Endothelial cell of umbilical vein (primary cell): ENCODE measurements around the gene FOXJ1. TPM values are rescaled to one million over a fixed set of nuclear protein-coding genes. Genes with fewer than 3 reads are reported as not detected.

ENCODE experiments used
- BruUV-seq: library from RNA; stranded (reverse); fragments of 400-500 nt; replicated peaks from 2 replicates; lab custom pipeline; 2021; lab: Mats Ljungman, UMichigan
- CTCF ChIA-PET: fragments of 300-600, 350-600 bp; sonication (Branson Sonifier 250); formaldehyde crosslinking; loops from one replicate; lab custom pipeline; 2021; ENCODE audit warnings: antibody characterized with exemption, inconsistent platforms; lab: Charles Lee
- POLR2A ChIA-PET: fragments of 300-600, 350-600 bp; sonication (Branson Sonifier 250); formaldehyde crosslinking; loops from one replicate; lab custom pipeline; 2021; ENCODE audit warnings: antibody characterized with exemption, inconsistent platforms; lab: Charles Lee
- DNase-seq: peaks from one replicate; pipeline ENCODE4 v3.0.0-alpha.2; 2011; ENCODE audit warnings: low read depth, low spot score
- FAIRE-seq: peaks from 2 replicates; lab custom pipeline; 2011; peaks lifted over from hg19 to GRCh38; lab: Jason Lieb, UNC
- H2AFZ ChIP-seq: 2 replicates; pipeline ENCODE4 v1.6.0; 2012; ENCODE audit warnings: low read depth, low read length, control low read depth, inconsistent platforms
- H3K27ac ChIP-seq: 2 replicates; pipeline ENCODE4 v1.5.1; 2011; ENCODE audit warnings: low read depth, mild to moderate bottlenecking, control low read depth, low read length, moderate library complexity; ENCODE audit not compliant: insufficient read depth
- H3K27me3 ChIP-seq, 2 experiments: 2 replicates each; pipeline versions ENCODE4 v1.6.0 to v1.6.1; 2011; ENCODE audit warnings: low read length in 2 of 2, mixed read lengths in 1 of 2; ENCODE audit not compliant: control insufficient read depth in 2 of 2, insufficient read depth in 2 of 2
- H3K36me3 ChIP-seq, 2 experiments: 2 replicates in 1 of 2; 3 replicates in 1 of 2; pipeline ENCODE4 v1.5.1; 2011; ENCODE audit warnings: low read length in 2 of 2, mild to moderate bottlenecking in 1 of 2, moderate library complexity in 1 of 2; ENCODE audit not compliant: control insufficient read depth in 2 of 2, insufficient read depth in 2 of 2; ENCODE audit errors: extremely low read depth in 1 of 2
- H3K4me1 ChIP-seq: 3 replicates; pipeline ENCODE4 v1.5.1; 2011; ENCODE audit warnings: mild to moderate bottlenecking, low read length; ENCODE audit not compliant: control insufficient read depth, insufficient read depth; ENCODE audit errors: extremely low read depth
- H3K4me2 ChIP-seq: 2 replicates; pipeline ENCODE4 v1.6.1; 2011; ENCODE audit warnings: low read length, control low read depth, mixed read lengths; ENCODE audit not compliant: insufficient read depth
- H3K4me3 ChIP-seq, 3 experiments: fragments of 200-600 bp in 1 of 3; sonication (generic), shearing (Covaris generic) in 1 of 3; replicated peaks in 1 of 3; 2 replicates each; pipeline ENCODE4 v1.5.1; 2011 to 2016; ENCODE audit warnings: control low read depth in 3 of 3, low read length in 3 of 3, mild to moderate bottlenecking in 2 of 3, inconsistent platforms in 1 of 3, low read depth in 1 of 3, moderate library complexity in 1 of 3; ENCODE audit not compliant: insufficient read depth in 1 of 3
- H3K79me2 ChIP-seq: 2 replicates; pipeline ENCODE4 v1.6.0; 2012; ENCODE audit warnings: low read length, inconsistent platforms; ENCODE audit not compliant: control insufficient read depth, insufficient read depth
- H3K9ac ChIP-seq: replicated peaks from 2 replicates; pipeline ENCODE3; 2011; ENCODE audit warnings: low read length, control low read depth; ENCODE audit not compliant: insufficient read depth; ENCODE audit errors: extremely low read depth
- H3K9me1 ChIP-seq: replicated peaks from 3 replicates; pipeline ENCODE4 v1.6.0; 2011; ENCODE audit warnings: mild to moderate bottlenecking, low read length; ENCODE audit not compliant: control insufficient read depth, insufficient read depth; ENCODE audit errors: extremely low read depth
- H3K9me3 ChIP-seq: replicated peaks from 2 replicates; pipeline ENCODE4 v1.5.1; 2012; ENCODE audit warnings: low read length, inconsistent platforms; ENCODE audit not compliant: control insufficient read depth, insufficient read depth
- H4K20me1 ChIP-seq: replicated peaks from 2 replicates; pipeline ENCODE3; 2011; ENCODE audit warnings: mild to moderate bottlenecking, low read length; ENCODE audit not compliant: control insufficient read depth, insufficient read depth; ENCODE audit errors: extremely low read depth
- CTCF ChIP-seq, 2 donors: IDR thresholded peaks; 1 replicate in 1 of 2; 2 replicates in 1 of 2; pipeline ENCODE4 v1.5.1; 2011; ENCODE audit warnings: low read length in 2 of 2, mild to moderate bottlenecking in 2 of 2, moderate library complexity in 2 of 2, control low read depth in 1 of 2, inconsistent platforms in 1 of 2, low read depth in 1 of 2; ENCODE audit not compliant: insufficient read depth in 1 of 2; ENCODE audit errors: extremely low read depth in 1 of 2
- EZH2 ChIP-seq: IDR thresholded peaks from 2 replicates; pipeline ENCODE4 v1.6.1; 2012; ENCODE audit warnings: borderline replicate concordance, low read depth, mild to moderate bottlenecking, moderate library complexity, low read length, inconsistent platforms; ENCODE audit not compliant: severe bottlenecking
- JUN ChIP-seq: IDR thresholded peaks from 2 replicates; pipeline ENCODE4 v1.6.1; 2011; ENCODE audit warnings: borderline replicate concordance, low read depth; ENCODE audit not compliant: insufficient read length, insufficient read depth
- MYC ChIP-seq: IDR thresholded peaks from one replicate; pipeline ENCODE4 v1.6.1; 2011; ENCODE audit warnings: mild to moderate bottlenecking, low read depth, low read length
- POLR2A ChIP-seq: IDR thresholded peaks from 2 replicates; pipeline ENCODE4 v1.6.1; 2012; ENCODE audit warnings: low read depth, mild to moderate bottlenecking, control low read depth, low read length
- POLR2AphosphoS5 ChIP-seq: IDR thresholded peaks from 2 replicates; pipeline ENCODE4 v1.6.1; 2012; ENCODE audit warnings: low read depth, mild to moderate bottlenecking, control low read depth, low read length, moderate library complexity; ENCODE audit not compliant: insufficient read depth
- dilution Hi-C: fragments of 300-500 bp; cut with MboI; formaldehyde crosslinking; loops from one replicate; pipeline ENCODE4 v1.15.0; 2019; ENCODE audit warnings: low sequenced_read_pairs; ENCODE audit not compliant: extremely low pct_ligation_motif_present
- intact Hi-C: fragments of 100-400 bp; cut with micrococcal nuclease; formaldehyde crosslinking; loops from one replicate; pipeline ENCODE4 v1.10.0; 2022
- polyA plus RNA-seq, 4 experiments: library from polyadenylated mRNA; depleted of rRNA in 3 of 4; stranded (reverse) in 3 of 4; unstranded in 1 of 4; fragments of >200 nt; gene quantifications; 2 replicates each; pipeline versions ENCODE4 v1.2.1 to v1.2.3, GENCODE V29; 2011 to 2012; ENCODE audit warnings: missing spikeins in 1 of 4
- total RNA-seq: library from RNA; stranded (reverse); gene quantifications from 2 replicates; pipeline ENCODE4 v1.2.3, GENCODE V29; 2021

The FOXJ1 gene
- total and polyA plus RNA-seq, 2 donors (not counting 3 experiments of a cell fraction or from before 2014, with no cell fraction given), result not detected

- POLR2A ChIA-PET, result interaction anchor here (0.6 to 1.3 kb wide), 2 partner anchors 30 to 157 kb away, joined by 5 to 9 read pairs; no protein-coding TSS in a partner anchor
- Histone ChIP-seq H3K9me1 (no peaks in the 10 kb centered on the region), H3K36me3 (no peaks in the 10 kb centered on the region), H3K27me3 (no peaks in the 10 kb centered on the region), H3K9ac (peak overlapping the region; percentile 36), H3K4me2 (peak overlapping the region; percentile 26), H2AFZ (peak overlapping the region; percentile 96), H3K9me3 (no peaks in the 10 kb centered on the region), H3K4me3 (peak overlapping the region in 1 of 3 experiments; percentile 8), H3K4me1 (peaks cover 3% of the 10 kb centered on the region), H3K79me2 (no peaks in the 10 kb centered on the region), H4K20me1 (no peaks in the 10 kb centered on the region), H3K27ac (peak overlapping the region; percentile 14)
- CTCF ChIA-PET, result interaction anchor here (0.5 to 14.5 kb wide), 20 partner anchors 9 to 210 kb away, joined by 3 to 320 read pairs (median 4); partner anchors contain the start of gene FOXJ1
- DNase-seq, result no peak
- intact Hi-C loops, result loop anchor here (1.0 to 5.0 kb wide), 5 partner anchors 25 to 175 kb away; no protein-coding TSS in a partner anchor
- no peak for FAIRE-seq
- dilution Hi-C loops, result no loop called here
- TF ChIP-seq POLR2AphosphoS5, result no peak
- TF ChIP-seq POLR2A, result no peak
- BruUV-seq, result no TSS peak
Measured at GRCh38 chr17:76121932-76122430, 19.1 kb downstream of the FOXJ1 start.

- H3K27me3 ChIP-seq, result no peaks in the 10 kb centered on the region
- TF ChIP-seq POLR2A (no peak), JUN (no peak), MYC (no peak), CTCF (IDR thresholded peaks at IDR 0.05; ENCODE audit: extremely low read depth in 1 of 2, insufficient read depth in 1 of 2, low read depth in 1 of 2, low read length in 2 of 2) (no peak), EZH2 (no peak), POLR2AphosphoS5 (no peak)
- H3K4me2 ChIP-seq, result no peak overlapping the region
- H3K27ac ChIP-seq, result no peak overlapping the region
- intact Hi-C loops, result loop anchor here (1.0 to 5.0 kb wide), 5 partner anchors 27 to 177 kb away; no protein-coding TSS in a partner anchor
- CTCF ChIA-PET, result interaction anchor here (1.0 to 14.5 kb wide), 12 partner anchors 10 to 179 kb away, joined by 3 to 320 read pairs (median 4); no protein-coding TSS in a partner anchor
- no peaks in the 10 kb centered on the region for H3K36me3 ChIP-seq
- no peak overlapping the region for H3K9ac ChIP-seq
- H3K4me3 ChIP-seq, result no peak overlapping the region
- POLR2A ChIA-PET, result interaction anchor here (1.3 kb wide), 1 partner anchor 158 kb away, joined by 5 read pairs; no protein-coding TSS in a partner anchor
- peaks cover 3% of the 10 kb centered on the region for H3K4me1 ChIP-seq
- H3K9me3 ChIP-seq, result no peaks in the 10 kb centered on the region
- DNase-seq, result no peak
- no peak overlapping the region for H2AFZ ChIP-seq
- dilution Hi-C loops, result no loop called here
- no peak for FAIRE-seq
- no TSS peak for BruUV-seq
- H4K20me1 ChIP-seq, result no peaks in the 10 kb centered on the region
- no peaks in the 10 kb centered on the region for H3K79me2 ChIP-seq
- no peaks in the 10 kb centered on the region for H3K9me1 ChIP-seq
Measured at GRCh38 chr17:76120658-76121008, 20.4 kb downstream of the FOXJ1 start.
